HG03064 (cell line): ENCODE measurements around the gene TMCO1.
"Not testable (repeated sequence)": the region's sequence is repeated elsewhere in the genome, so short reads cannot be mapped to it uniquely, and the experiment has no call there.

ENCODE experiments used
- ATAC-seq: cut with Tn5 transposase; IDR thresholded peaks from one replicate; pipeline ENCODE4 v1.9.1; 2021; ENCODE audit warnings: low read depth; ENCODE audit not compliant: unreplicated experiment

The TMCO1 gene, protein sequence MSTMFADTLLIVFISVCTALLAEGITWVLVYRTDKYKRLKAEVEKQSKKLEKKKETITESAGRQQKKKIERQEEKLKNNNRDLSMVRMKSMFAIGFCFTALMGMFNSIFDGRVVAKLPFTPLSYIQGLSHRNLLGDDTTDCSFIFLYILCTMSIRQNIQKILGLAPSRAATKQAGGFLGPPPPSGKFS

DNA sequence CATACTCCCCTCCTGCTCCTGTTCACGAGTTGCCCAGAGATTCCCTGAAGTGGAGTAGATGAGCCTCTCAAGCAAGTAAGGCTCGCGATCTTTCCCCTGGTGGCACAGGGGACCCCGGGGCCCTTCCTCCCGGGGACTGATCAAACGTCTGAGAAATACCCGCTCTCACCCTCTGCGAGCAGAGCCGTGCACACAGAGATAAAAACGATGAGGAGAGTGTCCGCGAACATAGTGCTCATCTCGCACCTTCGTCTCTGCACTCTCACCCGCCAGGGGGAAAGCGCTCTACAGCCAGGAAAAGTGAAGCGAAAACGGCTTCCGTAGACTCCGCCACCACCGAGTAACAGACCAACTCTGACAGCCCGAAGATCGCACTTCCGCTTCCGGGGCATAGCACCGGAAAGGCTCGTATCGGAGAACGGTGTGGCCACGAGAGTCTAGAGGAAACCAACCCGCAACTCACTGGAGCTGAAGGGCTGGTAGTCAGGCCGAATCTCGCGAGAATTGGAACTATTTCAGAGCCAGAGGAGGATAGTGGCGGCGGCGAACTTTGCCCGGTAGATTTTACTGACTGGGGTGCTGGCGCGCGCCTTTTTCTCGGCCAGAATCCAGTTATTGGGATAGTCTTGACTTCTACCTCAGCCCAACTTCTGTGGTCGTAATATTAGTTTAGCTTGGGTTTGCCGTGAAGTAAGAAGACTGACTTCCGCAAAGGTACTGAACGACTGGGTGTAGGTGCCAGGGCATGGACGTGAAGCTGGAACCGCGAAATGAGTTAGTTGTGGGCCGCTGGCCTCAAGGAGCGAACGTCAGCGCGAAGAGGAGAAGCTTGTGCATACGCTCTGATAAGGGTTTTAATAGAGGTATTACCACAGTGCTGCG lies at the start of gene TMCO1:
TSS of gene TMCO1 (minus strand) at position 356 of the 882 bp plus-strand sequence. CDS start at position 239, 117 bp downstream.
- peak; percentile 100 for ATAC-seq

GRCh38 chr1:165816826-165817497 lies 48.3 kb upstream of the TMCO1 start:
- no peak for ATAC-seq

GRCh38 chr1:165816157-165816556 lies 47.5 kb upstream of the TMCO1 start:
- no peak for ATAC-seq

GRCh38 chr1:165815725-165816124 lies 47.1 kb upstream of the TMCO1 start:
- no peak for ATAC-seq

GRCh38 chr1:165807613-165808012 lies 38.9 kb upstream of the TMCO1 start:
- ATAC-seq: no peak

DNA sequence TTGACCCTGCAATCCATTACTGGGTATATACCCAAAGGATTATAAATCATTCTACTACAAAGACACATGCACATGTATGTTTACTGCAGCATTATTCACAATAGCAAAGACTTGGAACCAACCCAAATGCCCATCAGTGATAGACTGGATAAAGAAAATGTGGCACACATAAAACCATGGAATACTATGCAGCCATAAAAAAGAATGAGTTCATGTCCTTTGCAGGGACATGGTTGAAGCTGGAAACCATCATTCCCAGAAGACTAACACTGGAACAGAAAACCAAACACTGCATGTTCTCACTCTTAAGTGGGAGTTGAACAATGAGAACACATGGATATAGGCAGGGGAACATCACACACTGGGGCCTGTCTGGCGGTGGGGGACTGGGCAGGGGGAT lies 35.8 kb upstream of the TMCO1 start:
- not testable (repeated sequence) for ATAC-seq

- ATAC-seq: no peak
These were observed 30.7 kb upstream of the TMCO1 start for GRCh38 chr1:165799387-165799786.

- ATAC-seq: no peak
These were observed 27.2 kb upstream of the TMCO1 start for GRCh38 chr1:165795894-165796293.

GRCh38 chr1:165793951-165794350 lies 25.3 kb upstream of the TMCO1 start:
- no peak for ATAC-seq

DNA sequence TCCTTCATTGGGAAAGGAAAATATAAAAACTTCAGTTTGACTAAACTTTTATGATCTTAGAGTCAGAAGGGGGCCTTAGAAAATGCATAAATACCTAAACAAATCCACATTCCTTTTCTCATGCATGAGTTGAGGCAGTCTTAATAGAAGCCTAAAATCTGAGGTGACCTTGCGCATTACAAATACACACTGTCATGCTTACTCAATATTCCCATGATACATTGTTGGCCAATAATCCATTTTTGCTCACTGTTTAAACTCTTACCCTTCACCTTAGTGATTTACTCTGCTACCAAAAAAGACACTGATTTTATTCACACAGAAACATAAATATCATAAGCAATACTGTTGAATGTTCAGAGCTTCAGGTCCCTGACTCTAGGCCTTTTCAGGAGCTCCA lies 19.1 kb upstream of the TMCO1 start:
- ATAC-seq: no peak

GRCh38 chr1:165783519-165783918 lies 14.9 kb upstream of the TMCO1 start:
- not testable (repeated sequence) for ATAC-seq

GRCh38 chr1:165778197-165778596 lies 9.5 kb upstream of the TMCO1 start:
- not testable (repeated sequence) for ATAC-seq

DNA sequence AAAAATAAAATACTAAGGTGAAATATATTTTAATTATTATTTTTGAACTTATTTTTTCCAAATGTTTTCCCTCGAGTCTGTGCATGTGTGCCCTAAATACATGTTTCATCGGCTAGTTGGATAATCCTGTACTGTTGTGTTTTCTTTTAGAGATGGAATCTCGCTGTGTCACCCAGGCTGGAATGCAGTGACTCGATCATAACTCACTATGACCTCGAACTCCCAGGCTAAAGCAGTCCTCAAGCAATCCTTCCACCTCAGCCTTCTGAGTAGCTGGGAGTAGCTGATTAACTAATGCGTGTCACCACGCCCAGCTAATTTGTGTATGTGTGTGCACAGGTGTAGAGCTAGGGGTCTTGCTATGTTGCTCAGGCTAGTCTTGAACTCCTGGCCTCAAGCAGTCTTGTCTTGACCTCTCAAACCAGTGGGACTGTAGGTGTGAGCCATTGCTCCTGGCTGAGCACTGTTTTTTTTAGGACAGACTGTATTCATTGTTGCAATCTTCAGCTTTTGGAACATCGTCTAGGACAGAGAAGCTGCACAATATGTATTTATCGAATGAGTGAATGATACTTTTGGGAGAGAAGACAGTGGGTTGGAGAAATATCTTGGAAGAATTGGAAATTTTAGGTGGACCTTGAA lies 4.8 kb upstream of the TMCO1 start:
- ATAC-seq: no peak

DNA sequence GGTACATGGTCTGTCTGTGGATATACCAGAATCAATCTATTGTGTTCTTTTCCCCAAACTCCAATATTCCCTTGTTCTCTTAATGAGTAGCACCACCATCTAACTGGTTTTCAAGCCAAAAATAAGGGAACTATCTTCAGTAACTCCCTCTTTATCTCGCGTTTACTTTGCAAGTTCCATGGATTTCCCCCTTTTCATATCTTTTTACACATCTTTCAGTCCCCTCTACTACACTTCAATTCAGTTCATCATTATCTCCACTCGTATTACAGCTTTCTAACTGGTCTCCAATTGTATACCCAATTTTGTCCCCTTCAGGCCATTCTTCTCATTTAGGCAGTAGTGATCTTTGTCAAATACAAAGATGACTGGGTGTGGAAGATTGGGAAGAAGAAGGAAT lies 4.1 kb upstream of the TMCO1 start:
- no peak for ATAC-seq

DNA sequence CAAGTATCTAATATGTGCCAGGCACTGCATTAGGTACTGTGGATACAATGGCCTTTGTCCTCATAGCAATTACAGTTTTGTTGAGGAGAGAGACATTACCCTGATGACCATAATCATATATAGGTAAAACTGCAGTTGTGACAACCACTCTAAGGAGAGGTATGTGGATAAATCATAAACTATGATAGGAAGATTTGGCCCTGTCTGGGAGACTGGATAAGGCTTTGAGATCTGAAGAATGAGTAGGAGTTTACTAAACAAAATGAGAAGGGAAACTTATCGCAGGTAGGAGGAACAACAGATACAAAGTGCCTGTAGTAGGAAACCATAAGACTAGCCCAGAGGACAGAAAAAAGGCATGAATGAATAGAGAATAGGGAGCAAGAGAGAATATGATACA lies 4.4 kb downstream of the TMCO1 start:
- no peak for ATAC-seq

- no peak for ATAC-seq
These were observed 5.2 kb downstream of the TMCO1 start for GRCh38 chr1:165763442-165763841.

- no peak for ATAC-seq
These were observed 5.9 kb downstream of the TMCO1 start for GRCh38 chr1:165762725-165763124.

DNA sequence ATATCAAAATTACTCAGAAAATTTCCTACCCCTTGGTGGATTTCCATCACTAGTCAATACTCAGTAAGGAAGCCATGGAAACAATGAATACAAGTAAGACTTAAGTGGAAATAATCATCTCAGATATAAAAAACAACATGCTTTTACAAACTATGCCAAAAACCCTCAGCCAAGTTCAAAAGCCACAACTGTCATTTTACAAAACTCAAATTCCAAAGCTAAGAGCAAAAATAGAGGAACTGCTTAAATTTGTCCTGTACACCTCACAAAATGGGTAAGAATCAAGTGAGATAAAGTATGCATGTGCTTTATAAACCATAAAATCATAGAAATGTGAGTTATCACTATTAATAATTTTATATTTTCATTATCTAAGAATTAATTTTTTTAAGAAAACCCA lies 9.6 kb downstream of the TMCO1 start:
- no peak for ATAC-seq

- ATAC-seq: no peak
These were observed 13.2 kb downstream of the TMCO1 start for GRCh38 chr1:165755393-165756010.

- ATAC-seq: peak; percentile 85
These were observed 14.7 kb downstream of the TMCO1 start for GRCh38 chr1:165753934-165754333.

GRCh38 chr1:165748550-165748949 lies 20.1 kb downstream of the TMCO1 start:
- no peak for ATAC-seq
